Cardiac muscle cell (in vitro differentiated cells and primary cell): ENCODE measurements around the gene ARHGEF16. TPM values are rescaled to one million over a fixed set of nuclear protein-coding genes. Genes with fewer than 3 reads are reported as not detected.

Source experiments
- DNase-seq, 2 donors: peaks; one replicate each; pipeline versions ENCODE4 v3.0.0 to v3.0.0-alpha.2; 2010 to 2017; ENCODE audit warnings: low read depth in 1 of 2, low spot score in 1 of 2
- H3K27ac ChIP-seq: fragments of 200-600 bp; sonication (generic); 2 replicates; pipeline ENCODE4 v1.5.1; 2016
- H3K27me3 ChIP-seq: fragments of 200-600 bp; sonication (generic); 2 replicates; pipeline ENCODE4 v1.6.0; 2016; ENCODE audit warnings: control low read depth
- H3K36me3 ChIP-seq: fragments of 200-600 bp; sonication (generic); 2 replicates; pipeline ENCODE4 v1.5.1; 2016; ENCODE audit warnings: control low read depth
- H3K4me1 ChIP-seq: fragments of 200-600 bp; sonication (generic); 2 replicates; pipeline ENCODE4 v1.8.1; 2017; ENCODE audit warnings: low read depth, mild to moderate bottlenecking, mixed run types
- H3K4me3 ChIP-seq: fragments of 200-600 bp; sonication (generic); 2 replicates; pipeline ENCODE4 v1.5.1; 2016; ENCODE audit warnings: mild to moderate bottlenecking
- H3K9me3 ChIP-seq: fragments of 200-600 bp; sonication (generic); 2 replicates; pipeline ENCODE4 v1.5.1; 2017; ENCODE audit warnings: low read depth, mild to moderate bottlenecking, control low read depth
- CTCF ChIP-seq: IDR thresholded peaks from 2 replicates; pipeline ENCODE4 v1.5.1; 2012; ENCODE audit warnings: low read depth, mild to moderate bottlenecking, low read length
- polyA plus RNA-seq: library from polyadenylated mRNA; unstranded; fragments of >200 nt; fragmentation: Nextera tagmentation; extraction: Ambion mirVana; gene quantifications from 2 replicates; pipeline ENCODE4 v1.2.1, GENCODE V29; 2016
- total RNA-seq: library from RNA; depleted of rRNA; stranded (reverse); fragments of >200 nt; gene quantifications from 2 replicates; pipeline ENCODE4 v1.2.3, GENCODE V29; 2016

ARHGEF16 gene
- total and polyA plus RNA-seq, 2 experiments from 2014 or later, result 6.0 to 11.8 TPM

- H3K27ac ChIP-seq, result no peak overlapping the region
- no peak for TF ChIP-seq CTCF
- no peaks in the 10 kb centered on the region for H3K36me3 ChIP-seq
- H3K4me3 ChIP-seq, result no peak overlapping the region
- no peaks in the 10 kb centered on the region for H3K4me1 ChIP-seq
- no peak for DNase-seq
- no peaks in the 10 kb centered on the region for H3K9me3 ChIP-seq
- no peaks in the 10 kb centered on the region for H3K27me3 ChIP-seq
Observed at GRCh38 chr1:3510136-3510955, 55.9 kb downstream of the ARHGEF16 start.

GRCh38 chr1:3510956-3511250 lies 56.4 kb downstream of the ARHGEF16 start:
- Histone ChIP-seq H3K27ac (no peak overlapping the region), H3K27me3 (no peaks in the 10 kb centered on the region), H3K4me3 (no peak overlapping the region), H3K4me1 (no peaks in the 10 kb centered on the region), H3K36me3 (no peaks in the 10 kb centered on the region), H3K9me3 (no peaks in the 10 kb centered on the region)
- TF ChIP-seq CTCF, result no peak
- DNase-seq, result no peak

DNA sequence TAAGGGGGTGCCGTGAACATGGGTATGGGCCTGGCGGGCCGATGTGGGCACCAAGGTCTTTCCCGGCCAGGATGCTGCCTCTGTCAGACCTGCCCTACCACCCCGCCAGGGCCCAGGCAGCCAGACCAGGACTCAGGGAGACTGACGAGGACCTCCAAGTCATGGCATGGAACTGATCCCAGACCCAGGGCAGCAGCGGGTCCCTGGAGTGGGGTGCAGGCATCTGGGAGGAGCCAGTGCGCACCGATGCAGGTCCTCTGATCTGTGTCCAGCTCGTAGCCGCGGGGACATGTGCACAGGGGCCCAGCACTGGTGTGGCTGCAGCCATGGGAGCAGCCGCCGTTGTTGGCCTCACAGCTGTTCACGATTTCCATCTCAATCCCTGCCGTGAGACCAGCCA lies 56.8 kb downstream of the ARHGEF16 start:
- H3K27me3 ChIP-seq, result no peaks in the 10 kb centered on the region
- no peaks in the 10 kb centered on the region for H3K36me3 ChIP-seq
- DNase-seq, result no peak
- TF ChIP-seq CTCF, result no peak
- no peak overlapping the region for H3K27ac ChIP-seq
- no peak overlapping the region for H3K4me3 ChIP-seq
- H3K4me1 ChIP-seq, result no peaks in the 10 kb centered on the region
- H3K9me3 ChIP-seq, result no peaks in the 10 kb centered on the region

DNA sequence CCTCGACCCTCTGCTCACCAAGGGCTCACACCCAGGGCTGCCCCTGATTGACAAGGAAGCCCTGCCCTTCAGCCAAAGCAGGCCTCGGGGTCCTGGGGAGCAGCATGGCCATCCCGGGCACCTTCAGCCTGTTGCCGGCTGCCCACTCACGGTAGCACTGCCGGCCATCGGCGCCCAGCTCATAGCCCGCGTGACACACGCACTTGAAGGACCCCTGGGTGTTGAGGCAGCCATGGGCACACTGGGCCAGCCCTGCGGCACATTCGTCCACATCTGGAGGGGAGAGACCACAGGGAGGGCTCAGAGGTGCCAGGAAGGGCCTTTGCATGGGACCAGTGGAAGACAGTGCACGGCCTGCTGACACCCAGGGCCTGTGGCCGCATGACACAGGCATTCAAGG lies 57.4 kb downstream of the ARHGEF16 start:
- no peak for DNase-seq
- H3K9me3 ChIP-seq, result no peaks in the 10 kb centered on the region
- no peak overlapping the region for H3K27ac ChIP-seq
- no peaks in the 10 kb centered on the region for H3K4me1 ChIP-seq
- H3K4me3 ChIP-seq, result no peak overlapping the region
- TF ChIP-seq CTCF, result no peak
- no peaks in the 10 kb centered on the region for H3K27me3 ChIP-seq
- H3K36me3 ChIP-seq, result no peaks in the 10 kb centered on the region

DNA sequence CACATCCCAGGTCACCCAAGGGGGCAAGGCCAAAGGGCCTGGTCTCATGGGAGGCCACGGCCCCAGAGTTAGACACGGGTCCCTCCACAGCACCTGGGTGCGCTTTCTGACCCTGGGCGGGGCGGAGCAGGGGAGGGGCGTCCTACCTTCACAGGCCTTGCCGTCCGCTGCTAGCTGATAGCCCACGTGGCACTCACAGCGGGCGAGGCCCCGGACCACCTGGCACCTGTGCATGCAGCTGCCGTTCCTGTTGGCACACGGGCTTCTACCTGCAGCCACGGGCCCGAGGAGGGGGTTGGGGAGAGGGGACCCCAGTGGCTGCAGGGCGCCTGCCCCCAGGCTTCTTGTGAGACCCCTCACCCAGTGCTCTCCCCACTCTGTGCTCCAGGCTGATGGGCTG lies 59.9 kb downstream of the ARHGEF16 start:
- Histone ChIP-seq H3K27ac (no peak overlapping the region), H3K4me1 (no peaks in the 10 kb centered on the region), H3K4me3 (no peak overlapping the region), H3K36me3 (no peaks in the 10 kb centered on the region), H3K9me3 (no peaks in the 10 kb centered on the region), H3K27me3 (no peaks in the 10 kb centered on the region)
- DNase-seq, result no peak
- TF ChIP-seq CTCF, result no peak
